Right lobe of liver (tissue), 4 donors: ENCODE results near the gene MIA.

ENCODE experiments used
- POLR2A ChIP-seq: fragments of 450-650 bp; IDR thresholded peaks from one replicate; pipeline ENCODE4 v1.6.1; 2017; ENCODE audit warnings: antibody characterized with exemption, mild to moderate bottlenecking
- TF ChIP-seq, protein P1 (sequence below), 4 donors: fragments of 200-600 bp in 3 of 4; fragments of 450-650 bp in 1 of 4; IDR thresholded peaks; one replicate each; pipeline versions ENCODE4 v1.5.1 to v1.8.0; 2016 to 2022; ENCODE audit warnings: antibody characterized with exemption in 4 of 4, mild to moderate bottlenecking in 2 of 4
- donor health status: DM: no; HTN: no; CAD: no.
- donor health status: DM: no; HTN: no; CAD: no.
- donor health status: DM: no; HTN: yes; CAD: no.

DNA sequence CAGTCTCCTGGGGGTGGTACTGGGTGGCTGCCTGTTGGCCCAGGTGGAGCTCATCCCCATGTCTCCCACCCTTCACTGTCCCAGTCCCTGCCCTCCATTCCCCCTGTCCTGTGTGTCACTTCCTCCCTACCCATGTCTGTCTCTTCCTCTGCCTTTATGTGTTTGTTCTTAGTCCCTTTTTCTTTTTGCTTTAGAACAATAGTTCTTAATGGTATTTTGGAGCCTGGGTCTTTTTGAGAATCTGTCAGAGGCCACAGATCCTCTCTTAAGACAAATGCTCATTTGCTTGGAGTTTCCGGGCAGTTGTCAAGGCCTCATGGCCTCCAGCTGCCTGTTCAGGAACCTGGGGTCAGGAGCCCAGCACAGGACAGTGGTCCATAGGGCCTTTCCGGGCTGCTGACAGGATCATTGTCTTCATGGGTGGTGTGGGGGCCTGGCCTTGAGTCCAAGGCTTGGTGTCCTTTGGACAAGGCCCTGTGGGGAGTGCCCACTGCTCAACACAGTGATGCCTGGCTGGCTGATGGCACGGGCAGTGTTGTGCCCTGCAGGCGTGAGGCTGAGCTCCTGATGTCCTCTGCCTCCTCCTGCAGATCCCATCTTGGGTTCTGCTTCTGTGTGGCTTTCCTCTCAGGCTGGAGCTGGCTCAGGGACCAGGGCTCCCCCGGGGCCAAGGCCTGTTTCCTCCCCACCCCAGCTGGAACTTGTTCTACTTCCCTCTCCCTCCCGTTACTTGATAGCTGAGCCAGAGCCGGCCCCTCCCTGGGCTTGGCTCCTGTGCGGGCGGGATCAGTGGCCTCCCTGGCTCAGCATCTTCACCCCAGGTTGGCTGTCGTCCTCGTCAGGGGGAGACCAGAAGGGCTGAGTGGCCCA is 27.2 kb downstream of the MIA start:
- TF ChIP-seq, protein P1, sequence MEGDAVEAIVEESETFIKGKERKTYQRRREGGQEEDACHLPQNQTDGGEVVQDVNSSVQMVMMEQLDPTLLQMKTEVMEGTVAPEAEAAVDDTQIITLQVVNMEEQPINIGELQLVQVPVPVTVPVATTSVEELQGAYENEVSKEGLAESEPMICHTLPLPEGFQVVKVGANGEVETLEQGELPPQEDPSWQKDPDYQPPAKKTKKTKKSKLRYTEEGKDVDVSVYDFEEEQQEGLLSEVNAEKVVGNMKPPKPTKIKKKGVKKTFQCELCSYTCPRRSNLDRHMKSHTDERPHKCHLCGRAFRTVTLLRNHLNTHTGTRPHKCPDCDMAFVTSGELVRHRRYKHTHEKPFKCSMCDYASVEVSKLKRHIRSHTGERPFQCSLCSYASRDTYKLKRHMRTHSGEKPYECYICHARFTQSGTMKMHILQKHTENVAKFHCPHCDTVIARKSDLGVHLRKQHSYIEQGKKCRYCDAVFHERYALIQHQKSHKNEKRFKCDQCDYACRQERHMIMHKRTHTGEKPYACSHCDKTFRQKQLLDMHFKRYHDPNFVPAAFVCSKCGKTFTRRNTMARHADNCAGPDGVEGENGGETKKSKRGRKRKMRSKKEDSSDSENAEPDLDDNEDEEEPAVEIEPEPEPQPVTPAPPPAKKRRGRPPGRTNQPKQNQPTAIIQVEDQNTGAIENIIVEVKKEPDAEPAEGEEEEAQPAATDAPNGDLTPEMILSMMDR (IDR thresholded peaks at IDR 0.05), result no peak
- TF ChIP-seq POLR2A, result no peak
